Endothelial cell (in vitro differentiated cells): ENCODE results near the gene RAPSN. TPM values are rescaled to one million over a fixed set of nuclear protein-coding genes. Genes with fewer than 3 reads are reported as not detected.

Experiments
- DNase-seq: peaks from one replicate; pipeline ENCODE4 v3.0.0; 2021; ENCODE audit warnings: low spot score
- H3K27ac Mint-ChIP-seq: one replicate; pipeline ENCODE4 v1.8.0; 2021; ENCODE audit warnings: mixed read lengths, inconsistent platforms; ENCODE audit not compliant: unreplicated experiment
- H3K27me3 Mint-ChIP-seq: one replicate; pipeline ENCODE4 v1.8.0; 2021; ENCODE audit warnings: mild to moderate bottlenecking, moderate library complexity, mixed read lengths, inconsistent platforms; ENCODE audit not compliant: unreplicated experiment
- H3K36me3 Mint-ChIP-seq: one replicate; pipeline ENCODE4 v1.8.0; 2021; ENCODE audit warnings: mild to moderate bottlenecking, low read depth, mixed read lengths, inconsistent platforms; ENCODE audit not compliant: unreplicated experiment
- H3K4me1 Mint-ChIP-seq: one replicate; pipeline ENCODE4 v1.8.0; 2021; ENCODE audit warnings: mild to moderate bottlenecking, mixed read lengths, inconsistent platforms; ENCODE audit not compliant: unreplicated experiment
- H3K4me3 Mint-ChIP-seq: one replicate; pipeline ENCODE4 v1.8.0; 2021; ENCODE audit warnings: mild to moderate bottlenecking, mixed read lengths, inconsistent platforms; ENCODE audit not compliant: unreplicated experiment
- H3K9me3 Mint-ChIP-seq: one replicate; pipeline ENCODE4 v1.8.0; 2021; ENCODE audit warnings: mixed read lengths, inconsistent platforms; ENCODE audit not compliant: unreplicated experiment
- CTCF ChIP-seq: fragments of 200-600 bp; sonication (generic); IDR thresholded peaks from one replicate; pipeline ENCODE4 v1.5.0; 2021; ENCODE audit warnings: antibody characterized with exemption; ENCODE audit not compliant: unreplicated experiment
- total RNA-seq: library from RNA; stranded (reverse); fragmentation: NEBNext Ultra II Directional; extraction: Animal tissue kit (Norgen Biotek cat#: 25700); gene quantifications from one replicate; pipeline ENCODE4 v1.2.1, GENCODE V29; 2021; ENCODE audit not compliant: unreplicated experiment

RAPSN gene
- total RNA-seq, 1 donor from 2014 or later = 0.95 TPM

GRCh38 chr11:47466701-47467250 is 17.8 kb upstream of the RAPSN start:
- Mint-ChIP-seq H3K36me3 (peaks cover 30% of the 10 kb centered on the region), H3K27ac (peak overlapping the region; percentile 90), H3K27me3 (peaks cover 11% of the 10 kb centered on the region), H3K4me1 (peaks cover 49% of the 10 kb centered on the region), H3K4me3 (no peak overlapping the region), H3K9me3 (no peaks in the 10 kb centered on the region)
- DNase-seq = peak; percentile 26
- no peak for TF ChIP-seq CTCF

- TF ChIP-seq CTCF = no peak
- peaks cover 49% of the 10 kb centered on the region for H3K4me1 Mint-ChIP-seq
- no peaks in the 10 kb centered on the region for H3K9me3 Mint-ChIP-seq
- no peak for DNase-seq
- H3K27ac Mint-ChIP-seq = peak overlapping the region; percentile 90
- peaks cover 10% of the 10 kb centered on the region for H3K27me3 Mint-ChIP-seq
- peaks cover 27% of the 10 kb centered on the region for H3K36me3 Mint-ChIP-seq
- peak overlapping the region; percentile 16 for H3K4me3 Mint-ChIP-seq
Observed at GRCh38 chr11:47466201-47466600, 17.3 kb upstream of the RAPSN start.

- Mint-ChIP-seq H3K27me3 (peaks cover 8% of the 10 kb centered on the region), H3K9me3 (no peaks in the 10 kb centered on the region), H3K36me3 (peaks cover 19% of the 10 kb centered on the region), H3K4me1 (peaks cover 45% of the 10 kb centered on the region), H3K4me3 (no peak overlapping the region), H3K27ac (no peak overlapping the region)
- no peak for TF ChIP-seq CTCF
- DNase-seq = no peak
Observed at GRCh38 chr11:47464483-47464882, 15.5 kb upstream of the RAPSN start.

GRCh38 chr11:47461876-47462275 is 12.9 kb upstream of the RAPSN start:
- Mint-ChIP-seq H3K4me1 (peaks cover 22% of the 10 kb centered on the region), H3K36me3 (peaks cover 9% of the 10 kb centered on the region), H3K4me3 (no peak overlapping the region), H3K9me3 (no peaks in the 10 kb centered on the region), H3K27ac (peak overlapping the region; percentile 44), H3K27me3 (peaks cover 9% of the 10 kb centered on the region)
- no peak for DNase-seq
- no peak for TF ChIP-seq CTCF

GRCh38 chr11:47460571-47461235 is 11.8 kb upstream of the RAPSN start:
- no peak for TF ChIP-seq CTCF
- Mint-ChIP-seq H3K36me3 (peaks cover 9% of the 10 kb centered on the region), H3K27ac (no peak overlapping the region), H3K4me3 (no peak overlapping the region), H3K27me3 (peaks cover 15% of the 10 kb centered on the region), H3K4me1 (peaks cover 11% of the 10 kb centered on the region), H3K9me3 (no peaks in the 10 kb centered on the region)
- DNase-seq = no peak
